RPMI7951 (cell line): ENCODE results near the gene SELE. TPM values are rescaled to one million over a fixed set of nuclear protein-coding genes. Genes with fewer than 3 reads are reported as not detected.

Experiments
- DNase-seq: peaks from one replicate; pipeline ENCODE4 v3.0.0-alpha.2; 2012; ENCODE audit warnings: low read depth
- total RNA-seq: library from RNA; depleted of rRNA; stranded (reverse); fragments of >200 nt; shearing (Covaris generic); gene quantifications from 2 replicates; pipeline ENCODE4 v1.2.3, GENCODE V29; 2014; rRNA removed

SELE gene
- not detected in 2 replicates for total RNA-seq

- no peak for DNase-seq
Measured at GRCh38 chr1:169733924-169734323, at the start of gene SELE. Gene SELE (minus strand): TSS chr1:169734079. CDS start chr1:169733612, 467 bp downstream.

- no peak for DNase-seq
Measured at GRCh38 chr1:169782596-169782995, 48.7 kb upstream of the SELE start.

- DNase-seq = peak; percentile 23
Measured at GRCh38 chr1:169779970-169780369, 46.1 kb upstream of the SELE start.

DNA sequence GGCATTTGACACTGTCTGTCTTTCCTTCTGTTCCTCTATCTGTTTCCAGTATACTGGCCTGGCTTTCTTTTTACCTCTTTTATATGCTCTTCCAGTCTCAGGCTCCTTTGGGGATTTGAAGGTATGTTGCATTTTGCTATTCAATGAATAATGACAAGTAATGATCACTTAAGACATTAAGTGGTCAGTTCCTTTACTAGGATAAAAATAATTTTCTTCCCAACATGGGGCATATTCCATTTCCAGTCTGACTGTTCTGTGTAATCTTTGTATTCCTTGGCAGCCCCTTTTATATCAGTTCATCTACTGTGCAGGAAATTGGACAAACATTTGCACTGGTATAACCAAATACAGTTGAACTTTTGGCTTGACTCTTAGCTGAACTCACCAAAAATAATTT, 45.3 kb upstream of the SELE start:
- no peak for DNase-seq

GRCh38 chr1:169776440-169776839, 42.6 kb upstream of the SELE start:
- DNase-seq = no peak

DNA sequence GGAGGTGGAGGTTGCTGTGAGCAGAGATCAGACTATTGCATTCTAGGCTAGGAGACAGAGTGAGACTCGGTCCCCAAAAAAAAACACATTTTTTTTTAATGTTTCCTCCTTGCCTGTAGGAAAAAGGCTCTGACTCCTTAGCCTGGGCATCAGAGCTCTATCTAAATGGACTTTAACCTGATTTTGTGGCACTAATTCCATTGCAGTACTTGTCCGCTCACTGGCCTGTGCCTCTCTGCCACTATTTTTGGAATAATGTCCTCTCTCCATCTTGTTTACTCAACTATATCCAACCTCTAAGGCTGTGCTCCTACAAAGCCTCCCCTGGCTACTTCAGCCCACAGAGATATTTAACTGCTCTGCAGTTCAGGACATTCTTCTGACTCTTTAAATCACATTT, 34.3 kb upstream of the SELE start:
- no peak for DNase-seq

- DNase-seq = no peak
Measured at GRCh38 chr1:169765580-169766331, 31.9 kb upstream of the SELE start.

- DNase-seq = no peak
Measured at GRCh38 chr1:169764919-169765318, 31.0 kb upstream of the SELE start.

GRCh38 chr1:169762699-169763098, 28.8 kb upstream of the SELE start:
- no peak for DNase-seq

DNA sequence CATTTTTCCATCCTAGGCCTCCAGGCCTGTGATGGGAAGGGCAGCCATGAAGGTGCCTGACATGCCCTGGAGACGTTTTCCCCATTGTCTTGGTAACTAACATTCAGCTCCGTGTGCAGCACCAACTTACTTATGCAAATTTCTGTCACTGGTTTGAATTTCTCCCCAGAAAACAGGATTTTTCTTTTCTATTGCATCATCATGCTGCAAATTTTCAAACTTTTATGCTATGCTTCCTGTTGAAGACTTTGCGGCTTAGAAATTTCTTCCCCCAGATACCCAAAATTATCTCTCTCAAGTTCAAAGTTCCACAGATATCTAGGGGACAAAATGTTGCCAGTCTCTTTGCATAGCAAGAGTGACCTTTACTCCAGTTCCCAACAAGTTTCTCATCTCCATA, 25.2 kb upstream of the SELE start:
- DNase-seq = no peak

GRCh38 chr1:169753549-169753948, 19.7 kb upstream of the SELE start:
- DNase-seq = no peak

DNA sequence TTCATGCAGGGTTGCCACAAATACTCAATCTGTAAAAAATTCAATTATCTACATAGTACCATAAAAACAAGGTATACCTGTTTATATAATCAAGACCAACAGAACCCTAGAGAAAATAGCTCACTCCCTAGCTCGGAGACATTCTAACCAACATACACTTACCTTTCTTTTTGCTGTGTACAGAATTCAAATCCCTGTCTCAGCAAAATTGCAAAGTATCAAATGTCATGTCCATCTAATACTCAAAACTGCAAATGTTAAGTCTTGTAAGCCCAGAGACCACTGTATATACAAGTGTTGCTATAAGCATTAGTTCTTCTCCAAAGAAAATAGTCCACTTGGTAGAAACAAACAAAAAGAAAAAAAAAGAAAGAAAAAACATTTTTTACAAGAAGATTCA, 16.2 kb upstream of the SELE start:
- DNase-seq = no peak

- no peak for DNase-seq
Measured at GRCh38 chr1:169746550-169746949, 12.7 kb upstream of the SELE start.

- DNase-seq = peak; percentile 6
Measured at GRCh38 chr1:169745015-169745861, 11.4 kb upstream of the SELE start.

DNA sequence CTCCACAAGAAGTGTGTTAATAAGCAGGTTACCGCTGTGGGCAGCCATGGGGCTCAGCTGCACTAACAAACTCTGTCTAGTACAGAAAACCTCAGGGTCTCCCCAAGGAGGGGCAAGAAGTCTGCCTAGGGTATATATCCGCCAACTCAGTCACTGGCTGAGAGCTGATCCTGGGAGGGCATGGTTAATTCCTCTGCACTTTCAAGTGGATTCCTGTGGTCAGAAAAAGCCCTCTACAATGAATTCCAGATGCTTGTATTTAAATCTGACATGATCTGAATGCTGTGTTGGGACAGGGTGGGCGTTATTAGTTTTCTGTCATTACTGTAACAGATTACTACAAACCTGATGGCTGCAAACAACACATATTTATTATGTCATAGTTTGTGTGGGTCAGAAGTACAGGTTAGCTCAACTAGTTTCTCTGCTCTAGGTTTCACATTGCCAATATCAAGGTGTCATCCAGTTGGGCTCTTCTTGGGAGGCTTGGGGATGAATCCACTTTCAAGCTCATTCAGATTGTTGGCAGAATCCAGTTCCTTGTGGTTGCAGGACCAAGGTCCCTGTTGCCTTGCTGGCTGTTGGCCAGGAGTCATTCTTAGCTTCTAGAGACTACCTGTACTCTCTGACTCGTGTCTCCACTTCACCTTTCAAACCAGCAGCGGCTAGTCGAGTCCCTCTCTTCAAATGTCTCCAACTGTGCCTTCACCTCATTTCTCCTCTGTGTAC, 8.0 kb upstream of the SELE start:
- DNase-seq = peak; percentile 62

DNA sequence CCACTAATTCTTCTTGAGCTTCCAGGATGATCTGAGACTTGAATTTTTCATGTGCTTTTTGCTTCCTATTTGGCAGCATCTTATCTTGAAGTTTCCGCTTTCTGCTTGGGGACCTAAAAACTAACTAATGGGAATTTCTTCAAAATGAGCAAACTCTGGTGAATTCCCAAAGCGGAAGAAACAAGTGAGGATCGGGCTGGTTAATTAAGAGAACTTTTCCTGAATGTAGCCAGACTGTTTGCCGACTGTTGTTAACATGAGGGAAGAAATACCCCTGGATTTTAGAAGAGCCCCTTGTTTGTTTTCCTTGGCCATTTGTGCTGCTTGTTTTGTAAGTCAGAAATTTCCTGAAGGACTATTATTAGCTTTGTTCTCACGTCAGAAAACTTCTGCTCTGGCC, 6.1 kb upstream of the SELE start:
- no peak for DNase-seq

DNA sequence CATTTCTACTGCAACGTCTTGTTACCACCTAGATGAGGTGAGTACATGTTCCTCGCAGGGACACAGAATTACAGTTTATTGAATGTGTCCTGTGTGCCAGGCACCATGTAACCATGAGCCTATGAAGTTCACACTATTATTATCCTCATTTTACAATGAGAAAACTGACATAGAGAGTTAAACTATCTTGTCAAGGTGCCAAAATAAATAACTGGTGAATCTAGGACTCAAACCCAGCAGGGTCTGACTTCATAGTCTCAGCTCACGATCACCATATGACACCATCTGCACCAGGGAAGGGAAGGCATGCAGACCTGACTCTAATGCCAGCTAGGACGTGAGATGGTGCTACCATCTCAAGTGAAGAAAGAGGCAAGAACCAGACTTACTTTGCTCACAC, 2.4 kb downstream of the SELE start:
- DNase-seq = peak; percentile 2

DNA sequence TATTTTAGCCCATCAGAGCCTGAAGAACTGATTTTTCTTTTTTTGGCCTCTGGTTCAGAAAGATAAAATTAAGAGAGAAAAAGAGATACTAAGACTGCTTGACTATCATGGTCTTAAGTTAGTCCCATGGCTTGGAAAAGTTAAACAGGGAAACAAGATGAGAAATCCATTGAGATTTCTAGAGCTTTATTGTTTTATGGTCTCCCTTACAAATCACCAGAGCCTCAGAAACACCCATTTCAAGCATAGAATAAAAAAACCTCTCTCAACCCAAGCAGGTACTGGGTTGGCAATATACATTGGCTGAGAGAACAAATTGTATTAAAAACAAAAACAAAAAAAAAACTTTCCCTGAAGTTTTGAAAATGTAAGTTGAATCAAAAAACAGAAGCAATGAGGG, 3.9 kb downstream of the SELE start:
- no peak for DNase-seq

GRCh38 chr1:169727307-169727706, 6.6 kb downstream of the SELE start:
- DNase-seq = no peak

DNA sequence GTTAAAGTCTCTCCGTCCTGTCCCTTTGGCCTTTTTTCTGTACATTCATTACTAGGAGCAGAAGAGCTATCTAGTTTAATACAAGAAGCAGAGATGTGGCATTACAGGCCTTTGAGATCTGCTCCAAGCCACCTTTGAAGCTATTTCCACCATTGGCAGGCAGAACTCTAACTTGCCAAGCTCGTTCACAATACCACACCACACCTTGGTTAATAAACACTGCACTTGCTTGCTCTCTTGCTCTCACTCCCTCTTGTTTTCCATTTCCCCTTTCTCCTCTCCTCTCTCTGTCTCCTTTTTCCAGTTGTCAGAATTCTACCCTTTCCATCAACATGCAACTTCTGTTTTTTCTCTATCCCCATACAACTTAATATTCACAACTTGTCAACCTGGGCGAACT, 7.0 kb downstream of the SELE start:
- no peak for DNase-seq

GRCh38 chr1:169725930-169726329, 7.9 kb downstream of the SELE start:
- no peak for DNase-seq

GRCh38 chr1:169724168-169724567, 9.7 kb downstream of the SELE start:
- DNase-seq = no peak
